ENCODE results near the gene SPATA2. TPM values are rescaled to one million over a fixed set of nuclear protein-coding genes. Genes with fewer than 3 reads are reported as not detected.

SPATA2 gene
- total and polyA plus RNA-seq, 2 donors (not counting 3 experiments of a cell fraction or from before 2014, with no cell fraction given): 4.9 to 6.1 TPM

DNA sequence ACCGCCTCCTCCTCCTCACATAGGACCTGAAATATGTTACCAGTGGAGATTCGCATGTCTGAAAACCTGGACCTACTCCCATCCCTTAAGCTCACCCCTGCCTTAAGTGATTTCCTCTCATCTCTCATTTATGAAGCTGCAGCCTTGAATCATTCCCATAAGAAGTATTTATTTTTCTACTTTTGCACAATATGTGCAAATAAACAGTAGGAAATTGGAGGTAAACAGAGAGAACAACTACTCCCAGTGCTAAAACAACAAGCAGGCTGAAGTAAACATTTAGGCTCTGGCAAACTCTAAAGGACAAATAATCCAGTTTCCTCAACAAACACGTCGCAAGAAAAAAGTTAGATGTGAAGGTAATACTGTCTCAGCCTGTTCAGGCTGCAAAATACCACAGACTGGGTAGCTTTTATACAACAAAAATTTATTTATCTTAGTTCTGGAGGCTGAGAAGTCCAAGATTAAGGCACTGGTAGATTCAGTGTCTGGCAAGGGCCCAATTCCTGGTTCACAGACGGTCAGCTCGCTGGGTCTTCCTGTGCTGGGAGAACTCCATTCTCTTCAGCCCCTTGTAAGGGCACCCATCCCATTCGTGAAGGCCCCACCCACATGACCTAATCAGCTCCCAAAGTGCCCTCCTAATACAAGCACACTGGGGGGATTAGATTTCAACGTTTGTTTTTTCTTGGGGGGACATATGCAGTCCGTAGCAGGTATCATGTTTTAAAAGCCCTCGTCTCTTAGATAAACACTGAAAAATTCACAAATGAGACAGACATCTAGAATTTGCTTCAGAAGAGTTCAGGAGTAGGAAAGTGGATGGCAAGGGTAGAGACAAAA is 15.6 kb downstream of the SPATA2 start:
- H3K27me3 ChIP-seq (ENCODE audit: control insufficient read depth in 2 of 2, insufficient read depth in 2 of 2, low read length in 2 of 2): no peaks in the 10 kb centered on the region
- H3K36me3 ChIP-seq (ENCODE audit: control insufficient read depth in 2 of 2, extremely low read depth in 1 of 2, insufficient read depth in 2 of 2, low read length in 2 of 2): peaks cover 3 to 4% of the 10 kb centered on the region in 2 experiments
- TF ChIP-seq POLR2AphosphoS5 (IDR thresholded peaks at IDR 0.05; ENCODE audit: insufficient read depth, low read depth, low read length): no peak
- TF ChIP-seq, protein P1, sequence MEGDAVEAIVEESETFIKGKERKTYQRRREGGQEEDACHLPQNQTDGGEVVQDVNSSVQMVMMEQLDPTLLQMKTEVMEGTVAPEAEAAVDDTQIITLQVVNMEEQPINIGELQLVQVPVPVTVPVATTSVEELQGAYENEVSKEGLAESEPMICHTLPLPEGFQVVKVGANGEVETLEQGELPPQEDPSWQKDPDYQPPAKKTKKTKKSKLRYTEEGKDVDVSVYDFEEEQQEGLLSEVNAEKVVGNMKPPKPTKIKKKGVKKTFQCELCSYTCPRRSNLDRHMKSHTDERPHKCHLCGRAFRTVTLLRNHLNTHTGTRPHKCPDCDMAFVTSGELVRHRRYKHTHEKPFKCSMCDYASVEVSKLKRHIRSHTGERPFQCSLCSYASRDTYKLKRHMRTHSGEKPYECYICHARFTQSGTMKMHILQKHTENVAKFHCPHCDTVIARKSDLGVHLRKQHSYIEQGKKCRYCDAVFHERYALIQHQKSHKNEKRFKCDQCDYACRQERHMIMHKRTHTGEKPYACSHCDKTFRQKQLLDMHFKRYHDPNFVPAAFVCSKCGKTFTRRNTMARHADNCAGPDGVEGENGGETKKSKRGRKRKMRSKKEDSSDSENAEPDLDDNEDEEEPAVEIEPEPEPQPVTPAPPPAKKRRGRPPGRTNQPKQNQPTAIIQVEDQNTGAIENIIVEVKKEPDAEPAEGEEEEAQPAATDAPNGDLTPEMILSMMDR (IDR thresholded peaks at IDR 0.05; ENCODE audit: extremely low read depth in 1 of 2, insufficient read depth in 1 of 2, low read depth in 1 of 2, low read length in 2 of 2): no peak
- TF ChIP-seq, protein P2, sequence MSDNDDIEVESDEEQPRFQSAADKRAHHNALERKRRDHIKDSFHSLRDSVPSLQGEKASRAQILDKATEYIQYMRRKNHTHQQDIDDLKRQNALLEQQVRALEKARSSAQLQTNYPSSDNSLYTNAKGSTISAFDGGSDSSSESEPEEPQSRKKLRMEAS (IDR thresholded peaks at IDR 0.05; ENCODE audit: insufficient read depth, insufficient read length): no peak
- TF ChIP-seq FOS (IDR thresholded peaks at IDR 0.05; ENCODE audit: borderline replicate concordance, insufficient read depth, low read length): no peak
- no peak for TF ChIP-seq POLR2A (IDR thresholded peaks at IDR 0.05; ENCODE audit: low read depth, low read length)
- DNase-seq (ENCODE audit: low read depth, low spot score): no peak
- intact Hi-C loops (cut with micrococcal nuclease) (no loop called here), dilution Hi-C loops (cut with MboI; ENCODE audit: extremely low pct_ligation_motif_present, low sequenced_read_pairs) (no loop called here)
- no peak overlapping the region for H2AFZ ChIP-seq (ENCODE audit: low read depth, low read length)
- no peak overlapping the region for H3K4me2 ChIP-seq (ENCODE audit: insufficient read depth, low read length)
- H3K9me1 ChIP-seq (replicated peaks; ENCODE audit: control insufficient read depth, extremely low read depth, insufficient read depth, low read length): no peaks in the 10 kb centered on the region
- BruUV-seq (replicated peaks): no TSS peak
- no peaks in the 10 kb centered on the region for H3K4me1 ChIP-seq (ENCODE audit: control insufficient read depth, extremely low read depth, insufficient read depth, low read length)
- CTCF ChIA-PET: interaction anchor here (0.7 to 6.7 kb wide), 5 partner anchors 10 to 358 kb away, joined by 3 to 60 read pairs (median 5); no protein-coding TSS in a partner anchor
- H3K9ac ChIP-seq (replicated peaks; ENCODE audit: extremely low read depth, insufficient read depth, low read length): no peak overlapping the region
- H3K4me3 ChIP-seq (replicated peaks in 1 of 3; ENCODE audit: insufficient read depth in 1 of 3, low read depth in 1 of 3, low read length in 3 of 3): no peak overlapping the region
- H4K20me1 ChIP-seq (replicated peaks; ENCODE audit: control insufficient read depth, extremely low read depth, insufficient read depth, low read length): no peaks in the 10 kb centered on the region
- no peaks in the 10 kb centered on the region for H3K9me3 ChIP-seq (replicated peaks; ENCODE audit: control insufficient read depth, insufficient read depth, low read length)
- POLR2A ChIA-PET: no interaction called here
- H3K27ac ChIP-seq (ENCODE audit: insufficient read depth, low read depth, low read length): no peak overlapping the region
- no peak for FAIRE-seq
- no peaks in the 10 kb centered on the region for H3K79me2 ChIP-seq (ENCODE audit: control insufficient read depth, insufficient read depth, low read length)

Measured in endothelial cell of umbilical vein (primary cell).